A673 (cell line): ENCODE measurements around the gene C2CD3.

Source experiments
- CTCF ChIP-seq: fragments of 300-800, 200-600 bp; sonication (generic); conservative IDR thresholded peaks from 2 replicates; pipeline ENCODE4 v1.5.1; 2017; ENCODE audit warnings: low read depth, mild to moderate bottlenecking, antibody characterized with exemption, low read length, moderate library complexity, mixed read lengths
- EZH2 ChIP-seq: fragments of 200-600 bp; sonication (generic); IDR thresholded peaks from 2 replicates; pipeline ENCODE4 v1.6.1; 2017; ENCODE audit warnings: borderline replicate concordance, low read depth, mild to moderate bottlenecking, mixed read lengths, antibody characterized with exemption, low read length; ENCODE audit not compliant: poor library complexity, severe bottlenecking

DNA sequence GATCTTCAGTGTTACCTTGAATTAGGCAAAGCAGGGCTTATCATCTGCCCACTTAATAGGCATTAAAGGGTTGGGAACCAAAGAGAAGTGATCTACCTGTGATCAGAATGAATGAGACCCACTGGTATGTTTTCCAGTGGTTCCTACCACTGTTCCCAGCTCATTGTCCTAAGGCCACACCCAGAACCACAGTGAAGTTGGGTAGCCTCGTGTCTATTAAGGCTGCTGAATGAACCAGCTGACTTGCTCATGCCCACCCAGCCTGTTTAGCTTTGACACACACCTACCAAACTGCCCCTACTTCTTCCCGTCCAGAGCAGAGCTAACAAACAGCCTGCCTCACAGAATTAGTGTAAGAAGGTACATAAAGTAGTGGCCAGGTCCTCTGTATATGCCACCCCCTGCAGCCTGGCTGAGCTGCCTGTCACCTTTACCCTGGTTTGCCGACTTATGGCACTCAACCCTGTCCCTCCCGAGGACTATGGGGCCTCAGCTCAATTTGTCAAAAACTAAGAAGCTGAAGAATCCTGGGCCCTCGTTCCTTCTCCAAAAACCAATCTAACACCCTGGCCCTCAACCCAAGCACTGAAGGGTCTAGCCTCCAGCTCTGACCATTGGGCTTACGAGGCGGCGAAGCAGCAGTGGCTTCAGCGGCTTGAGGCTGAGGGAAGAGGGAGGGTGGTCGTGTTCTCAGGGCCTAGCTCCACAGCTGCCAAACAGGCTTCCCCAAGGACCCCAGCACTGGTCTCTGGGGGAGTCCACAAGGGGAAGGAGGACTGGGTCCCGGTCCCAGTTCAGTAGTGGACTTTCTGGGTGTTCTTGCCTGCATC is 198.0 kb downstream of the C2CD3 start:
- TF ChIP-seq CTCF (no peak), EZH2 (no peak)
